Measurements from ENCODE around the gene PHC2. TPM values are rescaled to one million over a fixed set of nuclear protein-coding genes. Genes with fewer than 3 reads are reported as not detected.
A peak's percentile ranks its signal among the peaks of the same experiment; 100 is the strongest.

PHC2 gene
- total and polyA plus RNA-seq, 2 of the 13 experiments (the other 11 are each of a cell fraction or from before 2014, with no cell fraction given): 52.5 to 84.9 TPM

GRCh38 chr1:33430692-33431593, at the start of gene PHC2 (continued):
- TF ChIP-seq, protein P1, sequence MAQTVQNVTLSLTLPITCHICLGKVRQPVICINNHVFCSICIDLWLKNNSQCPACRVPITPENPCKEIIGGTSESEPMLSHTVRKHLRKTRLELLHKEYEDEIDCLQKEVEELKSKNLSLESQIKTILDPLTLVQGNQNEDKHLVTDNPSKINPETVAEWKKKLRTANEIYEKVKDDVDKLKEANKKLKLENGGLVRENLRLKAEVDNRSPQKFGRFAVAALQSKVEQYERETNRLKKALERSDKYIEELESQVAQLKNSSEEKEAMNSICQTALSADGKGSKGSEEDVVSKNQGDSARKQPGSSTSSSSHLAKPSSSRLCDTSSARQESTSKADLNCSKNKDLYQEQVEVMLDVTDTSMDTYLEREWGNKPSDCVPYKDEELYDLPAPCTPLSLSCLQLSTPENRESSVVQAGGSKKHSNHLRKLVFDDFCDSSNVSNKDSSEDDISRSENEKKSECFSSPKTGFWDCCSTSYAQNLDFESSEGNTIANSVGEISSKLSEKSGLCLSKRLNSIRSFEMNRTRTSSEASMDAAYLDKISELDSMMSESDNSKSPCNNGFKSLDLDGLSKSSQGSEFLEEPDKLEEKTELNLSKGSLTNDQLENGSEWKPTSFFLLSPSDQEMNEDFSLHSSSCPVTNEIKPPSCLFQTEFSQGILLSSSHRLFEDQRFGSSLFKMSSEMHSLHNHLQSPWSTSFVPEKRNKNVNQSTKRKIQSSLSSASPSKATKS (CRISPR knock-in tag; IDR thresholded peaks at IDR 0.05): no peak
- TF ChIP-seq, protein P2, sequence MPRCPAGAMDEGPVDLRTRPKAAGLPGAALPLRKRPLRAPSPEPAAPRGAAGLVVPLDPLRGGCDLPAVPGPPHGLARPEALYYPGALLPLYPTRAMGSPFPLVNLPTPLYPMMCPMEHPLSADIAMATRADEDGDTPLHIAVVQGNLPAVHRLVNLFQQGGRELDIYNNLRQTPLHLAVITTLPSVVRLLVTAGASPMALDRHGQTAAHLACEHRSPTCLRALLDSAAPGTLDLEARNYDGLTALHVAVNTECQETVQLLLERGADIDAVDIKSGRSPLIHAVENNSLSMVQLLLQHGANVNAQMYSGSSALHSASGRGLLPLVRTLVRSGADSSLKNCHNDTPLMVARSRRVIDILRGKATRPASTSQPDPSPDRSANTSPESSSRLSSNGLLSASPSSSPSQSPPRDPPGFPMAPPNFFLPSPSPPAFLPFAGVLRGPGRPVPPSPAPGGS (CRISPR knock-in tag; IDR thresholded peaks at IDR 0.05): no peak
- peak; percentile 42; the same call in 1 of the 2 replicates for TF ChIP-seq MAZ (IDR thresholded peaks at IDR 0.05; ENCODE audit: borderline replicate concordance, low read depth, low read length)
- no peak for TF ChIP-seq MAZ (CRISPR knock-in tag; IDR thresholded peaks at IDR 0.05; ENCODE audit: low read depth)
- no peak for TF ChIP-seq ASH2L (IDR thresholded peaks at IDR 0.05; ENCODE audit: insufficient read length, low read depth, low read length)
- no peak for TF ChIP-seq ZNF264 (CRISPR knock-in tag; IDR thresholded peaks at IDR 0.05)
- no peak for TF ChIP-seq ELF3 (CRISPR knock-in tag; IDR thresholded peaks at IDR 0.05)
- no peak for TF ChIP-seq ZFP90 (CRISPR knock-in tag; IDR thresholded peaks at IDR 0.05; ENCODE audit: borderline replicate concordance)
- peak; percentile 67 for TF ChIP-seq NFYB (CRISPR knock-in tag; IDR thresholded peaks at IDR 0.05)
- TF ChIP-seq ZBTB49 (CRISPR knock-in tag; IDR thresholded peaks at IDR 0.05; ENCODE audit: borderline replicate concordance): no peak
- TF ChIP-seq ZKSCAN8 (CRISPR knock-in tag; IDR thresholded peaks at IDR 0.05; ENCODE audit: borderline replicate concordance): no peak
- no peak for TF ChIP-seq ZNF577 (CRISPR knock-in tag; IDR thresholded peaks at IDR 0.05; ENCODE audit: borderline replicate concordance, low read depth)
- TF ChIP-seq, protein P3, sequence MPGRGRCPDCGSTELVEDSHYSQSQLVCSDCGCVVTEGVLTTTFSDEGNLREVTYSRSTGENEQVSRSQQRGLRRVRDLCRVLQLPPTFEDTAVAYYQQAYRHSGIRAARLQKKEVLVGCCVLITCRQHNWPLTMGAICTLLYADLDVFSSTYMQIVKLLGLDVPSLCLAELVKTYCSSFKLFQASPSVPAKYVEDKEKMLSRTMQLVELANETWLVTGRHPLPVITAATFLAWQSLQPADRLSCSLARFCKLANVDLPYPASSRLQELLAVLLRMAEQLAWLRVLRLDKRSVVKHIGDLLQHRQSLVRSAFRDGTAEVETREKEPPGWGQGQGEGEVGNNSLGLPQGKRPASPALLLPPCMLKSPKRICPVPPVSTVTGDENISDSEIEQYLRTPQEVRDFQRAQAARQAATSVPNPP (CRISPR knock-in tag; IDR thresholded peaks at IDR 0.05): no peak
- no peak for TF ChIP-seq HNRNPL (IDR thresholded peaks at IDR 0.05; ENCODE audit: low read depth, low read length)
- TF ChIP-seq, protein P4, sequence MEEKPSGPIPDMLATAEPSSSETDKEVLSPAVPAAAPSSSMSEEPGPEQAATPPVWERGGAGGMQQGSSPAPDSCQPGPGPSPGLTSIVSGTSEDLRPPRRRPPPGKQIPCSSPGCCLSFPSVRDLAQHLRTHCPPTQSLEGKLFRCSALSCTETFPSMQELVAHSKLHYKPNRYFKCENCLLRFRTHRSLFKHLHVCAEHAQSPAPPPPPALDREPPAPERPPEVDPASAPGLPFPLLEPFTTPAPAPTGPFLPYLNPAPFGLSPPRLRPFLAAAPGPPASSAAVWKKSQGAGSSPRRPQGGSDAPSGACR (CRISPR knock-in tag; IDR thresholded peaks at IDR 0.05): no peak
- peak; percentile 40; the same call in 1 of the 2 replicates for TF ChIP-seq MYC (CRISPR knock-in tag; IDR thresholded peaks at IDR 0.05; ENCODE audit: borderline replicate concordance)
- TF ChIP-seq MEIS1 (CRISPR knock-in tag; IDR thresholded peaks at IDR 0.05; ENCODE audit: borderline replicate concordance): no peak
- TF ChIP-seq MED13 (CRISPR knock-in tag; IDR thresholded peaks at IDR 0.05): no peak
- TF ChIP-seq ZNF446 (CRISPR knock-in tag; IDR thresholded peaks at IDR 0.05): no peak
- peak; percentile 52; the same call in 1 of the 2 replicates for TF ChIP-seq ZNF652 (CRISPR knock-in tag; IDR thresholded peaks at IDR 0.05; ENCODE audit: borderline replicate concordance, low read depth)
- TF ChIP-seq SSRP1 (CRISPR knock-in tag; IDR thresholded peaks at IDR 0.05): no peak
- TF ChIP-seq ERF (CRISPR knock-in tag; IDR thresholded peaks at IDR 0.05): no peak

Data from HepG2 (cell line).